Measurements from ENCODE around the gene ZBTB7A.

The ZBTB7A gene

DNA sequence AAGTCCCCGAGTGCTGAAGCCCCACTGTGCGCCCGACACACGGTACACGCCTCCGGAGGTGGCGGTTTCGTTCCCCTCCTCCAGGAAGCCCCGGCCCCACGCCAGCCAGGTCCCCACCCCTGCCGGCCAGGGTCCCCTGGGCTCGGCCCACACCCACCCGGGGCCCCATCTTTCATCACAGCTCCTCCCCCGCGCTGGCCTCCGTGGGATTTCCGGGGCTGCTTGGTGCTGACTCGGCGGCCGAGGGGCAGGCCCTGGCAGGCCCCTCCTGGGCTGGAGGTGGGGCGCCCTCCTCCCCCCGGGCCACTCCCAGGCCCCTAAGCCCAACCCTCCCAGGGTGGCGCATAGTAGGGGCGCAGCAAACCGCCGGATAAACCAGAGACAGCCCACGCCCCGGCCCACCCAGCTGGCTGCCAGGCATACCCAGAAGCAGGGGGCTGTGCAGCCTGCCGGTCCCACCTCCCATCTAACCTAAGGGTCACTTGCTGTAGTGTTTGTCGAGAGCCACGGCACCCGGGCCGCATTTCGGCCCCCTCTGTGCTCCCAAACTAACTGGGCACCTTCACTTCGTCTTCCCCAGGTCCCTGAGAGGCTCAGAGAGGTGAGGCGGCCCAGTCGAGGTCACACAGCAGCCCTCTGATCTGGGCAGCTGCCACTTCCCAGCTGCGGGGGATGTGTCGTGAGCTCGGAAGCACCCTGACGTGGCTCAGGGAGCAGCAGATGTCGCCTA, 6.6 kb downstream of the ZBTB7A start (continued):
- TF ChIP-seq, protein P1, sequence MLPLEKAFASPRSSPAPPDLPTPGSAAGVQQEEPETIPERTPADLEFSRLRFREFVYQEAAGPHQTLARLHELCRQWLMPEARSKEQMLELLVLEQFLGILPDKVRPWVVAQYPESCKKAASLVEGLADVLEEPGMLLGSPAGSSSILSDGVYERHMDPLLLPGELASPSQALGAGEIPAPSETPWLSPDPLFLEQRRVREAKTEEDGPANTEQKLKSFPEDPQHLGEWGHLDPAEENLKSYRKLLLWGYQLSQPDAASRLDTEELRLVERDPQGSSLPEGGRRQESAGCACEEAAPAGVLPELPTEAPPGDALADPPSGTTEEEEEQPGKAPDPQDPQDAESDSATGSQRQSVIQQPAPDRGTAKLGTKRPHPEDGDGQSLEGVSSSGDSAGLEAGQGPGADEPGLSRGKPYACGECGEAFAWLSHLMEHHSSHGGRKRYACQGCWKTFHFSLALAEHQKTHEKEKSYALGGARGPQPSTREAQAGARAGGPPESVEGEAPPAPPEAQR (tag by site-specific recombination; IDR thresholded peaks at IDR 0.05): no peak
- TF ChIP-seq ZNF391 (tag by site-specific recombination; IDR thresholded peaks at IDR 0.05; ENCODE audit: borderline replicate concordance, low read depth) (no peak), ZNF660 (tag by site-specific recombination; IDR thresholded peaks at IDR 0.05) (no peak), ZFP41 (tag by site-specific recombination; IDR thresholded peaks at IDR 0.05; ENCODE audit: borderline replicate concordance) (no peak), ZNF146 (tag by site-specific recombination; IDR thresholded peaks at IDR 0.05) (no peak), ZNF585B (tag by site-specific recombination; IDR thresholded peaks at IDR 0.05) (no peak), GFI1B (tag by site-specific recombination; IDR thresholded peaks at IDR 0.05) (no peak), ZNF560 (tag by site-specific recombination; IDR thresholded peaks at IDR 0.05; ENCODE audit: borderline replicate concordance) (no peak), ZNF555 (tag by site-specific recombination; conservative IDR thresholded peaks at IDR 0.05) (no peak), ZNF701 (tag by site-specific recombination; IDR thresholded peaks at IDR 0.05) (no peak), REPIN1 (tag by site-specific recombination; IDR thresholded peaks at IDR 0.05; ENCODE audit: low read depth) (no peak), GLIS2 (tag by site-specific recombination; IDR thresholded peaks at IDR 0.05) (no peak), KLF1 (tag by site-specific recombination; IDR thresholded peaks at IDR 0.05) (peak; percentile 76), KLF8 (tag by site-specific recombination; IDR thresholded peaks at IDR 0.05) (peak; percentile 36; the same call in 1 of the 2 replicates), ZXDB (tag by site-specific recombination; IDR thresholded peaks at IDR 0.05) (no peak), ZNF114 (tag by site-specific recombination; IDR thresholded peaks at IDR 0.05) (no peak), ZNF768 (tag by site-specific recombination; IDR thresholded peaks at IDR 0.05) (peak; percentile 89)
- TF ChIP-seq, protein P2, sequence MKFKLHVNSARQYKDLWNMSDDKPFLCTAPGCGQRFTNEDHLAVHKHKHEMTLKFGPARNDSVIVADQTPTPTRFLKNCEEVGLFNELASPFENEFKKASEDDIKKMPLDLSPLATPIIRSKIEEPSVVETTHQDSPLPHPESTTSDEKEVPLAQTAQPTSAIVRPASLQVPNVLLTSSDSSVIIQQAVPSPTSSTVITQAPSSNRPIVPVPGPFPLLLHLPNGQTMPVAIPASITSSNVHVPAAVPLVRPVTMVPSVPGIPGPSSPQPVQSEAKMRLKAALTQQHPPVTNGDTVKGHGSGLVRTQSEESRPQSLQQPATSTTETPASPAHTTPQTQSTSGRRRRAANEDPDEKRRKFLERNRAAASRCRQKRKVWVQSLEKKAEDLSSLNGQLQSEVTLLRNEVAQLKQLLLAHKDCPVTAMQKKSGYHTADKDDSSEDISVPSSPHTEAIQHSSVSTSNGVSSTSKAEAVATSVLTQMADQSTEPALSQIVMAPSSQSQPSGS (tag by site-specific recombination; IDR thresholded peaks at IDR 0.05; ENCODE audit: low read depth): no peak
- TF ChIP-seq, protein P3, sequence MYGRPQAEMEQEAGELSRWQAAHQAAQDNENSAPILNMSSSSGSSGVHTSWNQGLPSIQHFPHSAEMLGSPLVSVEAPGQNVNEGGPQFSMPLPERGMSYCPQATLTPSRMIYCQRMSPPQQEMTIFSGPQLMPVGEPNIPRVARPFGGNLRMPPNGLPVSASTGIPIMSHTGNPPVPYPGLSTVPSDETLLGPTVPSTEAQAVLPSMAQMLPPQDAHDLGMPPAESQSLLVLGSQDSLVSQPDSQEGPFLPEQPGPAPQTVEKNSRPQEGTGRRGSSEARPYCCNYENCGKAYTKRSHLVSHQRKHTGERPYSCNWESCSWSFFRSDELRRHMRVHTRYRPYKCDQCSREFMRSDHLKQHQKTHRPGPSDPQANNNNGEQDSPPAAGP (tag by site-specific recombination; IDR thresholded peaks at IDR 0.05): no peak
- TF ChIP-seq, protein P4, sequence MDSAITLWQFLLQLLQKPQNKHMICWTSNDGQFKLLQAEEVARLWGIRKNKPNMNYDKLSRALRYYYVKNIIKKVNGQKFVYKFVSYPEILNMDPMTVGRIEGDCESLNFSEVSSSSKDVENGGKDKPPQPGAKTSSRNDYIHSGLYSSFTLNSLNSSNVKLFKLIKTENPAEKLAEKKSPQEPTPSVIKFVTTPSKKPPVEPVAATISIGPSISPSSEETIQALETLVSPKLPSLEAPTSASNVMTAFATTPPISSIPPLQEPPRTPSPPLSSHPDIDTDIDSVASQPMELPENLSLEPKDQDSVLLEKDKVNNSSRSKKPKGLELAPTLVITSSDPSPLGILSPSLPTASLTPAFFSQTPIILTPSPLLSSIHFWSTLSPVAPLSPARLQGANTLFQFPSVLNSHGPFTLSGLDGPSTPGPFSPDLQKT (IDR thresholded peaks at IDR 0.05; ENCODE audit: borderline replicate concordance, low read depth, low read length): no peak
- TF ChIP-seq, protein P5, sequence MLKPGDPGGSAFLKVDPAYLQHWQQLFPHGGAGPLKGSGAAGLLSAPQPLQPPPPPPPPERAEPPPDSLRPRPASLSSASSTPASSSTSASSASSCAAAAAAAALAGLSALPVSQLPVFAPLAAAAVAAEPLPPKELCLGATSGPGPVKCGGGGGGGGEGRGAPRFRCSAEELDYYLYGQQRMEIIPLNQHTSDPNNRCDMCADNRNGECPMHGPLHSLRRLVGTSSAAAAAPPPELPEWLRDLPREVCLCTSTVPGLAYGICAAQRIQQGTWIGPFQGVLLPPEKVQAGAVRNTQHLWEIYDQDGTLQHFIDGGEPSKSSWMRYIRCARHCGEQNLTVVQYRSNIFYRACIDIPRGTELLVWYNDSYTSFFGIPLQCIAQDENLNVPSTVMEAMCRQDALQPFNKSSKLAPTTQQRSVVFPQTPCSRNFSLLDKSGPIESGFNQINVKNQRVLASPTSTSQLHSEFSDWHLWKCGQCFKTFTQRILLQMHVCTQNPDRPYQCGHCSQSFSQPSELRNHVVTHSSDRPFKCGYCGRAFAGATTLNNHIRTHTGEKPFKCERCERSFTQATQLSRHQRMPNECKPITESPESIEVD (tag by site-specific recombination; IDR thresholded peaks at IDR 0.05): no peak
- TF ChIP-seq, protein P6, sequence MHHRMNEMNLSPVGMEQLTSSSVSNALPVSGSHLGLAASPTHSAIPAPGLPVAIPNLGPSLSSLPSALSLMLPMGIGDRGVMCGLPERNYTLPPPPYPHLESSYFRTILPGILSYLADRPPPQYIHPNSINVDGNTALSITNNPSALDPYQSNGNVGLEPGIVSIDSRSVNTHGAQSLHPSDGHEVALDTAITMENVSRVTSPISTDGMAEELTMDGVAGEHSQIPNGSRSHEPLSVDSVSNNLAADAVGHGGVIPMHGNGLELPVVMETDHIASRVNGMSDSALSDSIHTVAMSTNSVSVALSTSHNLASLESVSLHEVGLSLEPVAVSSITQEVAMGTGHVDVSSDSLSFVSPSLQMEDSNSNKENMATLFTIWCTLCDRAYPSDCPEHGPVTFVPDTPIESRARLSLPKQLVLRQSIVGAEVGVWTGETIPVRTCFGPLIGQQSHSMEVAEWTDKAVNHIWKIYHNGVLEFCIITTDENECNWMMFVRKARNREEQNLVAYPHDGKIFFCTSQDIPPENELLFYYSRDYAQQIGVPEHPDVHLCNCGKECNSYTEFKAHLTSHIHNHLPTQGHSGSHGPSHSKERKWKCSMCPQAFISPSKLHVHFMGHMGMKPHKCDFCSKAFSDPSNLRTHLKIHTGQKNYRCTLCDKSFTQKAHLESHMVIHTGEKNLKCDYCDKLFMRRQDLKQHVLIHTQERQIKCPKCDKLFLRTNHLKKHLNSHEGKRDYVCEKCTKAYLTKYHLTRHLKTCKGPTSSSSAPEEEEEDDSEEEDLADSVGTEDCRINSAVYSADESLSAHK (tag by site-specific recombination; IDR thresholded peaks at IDR 0.05): no peak
- TF ChIP-seq, protein P7, sequence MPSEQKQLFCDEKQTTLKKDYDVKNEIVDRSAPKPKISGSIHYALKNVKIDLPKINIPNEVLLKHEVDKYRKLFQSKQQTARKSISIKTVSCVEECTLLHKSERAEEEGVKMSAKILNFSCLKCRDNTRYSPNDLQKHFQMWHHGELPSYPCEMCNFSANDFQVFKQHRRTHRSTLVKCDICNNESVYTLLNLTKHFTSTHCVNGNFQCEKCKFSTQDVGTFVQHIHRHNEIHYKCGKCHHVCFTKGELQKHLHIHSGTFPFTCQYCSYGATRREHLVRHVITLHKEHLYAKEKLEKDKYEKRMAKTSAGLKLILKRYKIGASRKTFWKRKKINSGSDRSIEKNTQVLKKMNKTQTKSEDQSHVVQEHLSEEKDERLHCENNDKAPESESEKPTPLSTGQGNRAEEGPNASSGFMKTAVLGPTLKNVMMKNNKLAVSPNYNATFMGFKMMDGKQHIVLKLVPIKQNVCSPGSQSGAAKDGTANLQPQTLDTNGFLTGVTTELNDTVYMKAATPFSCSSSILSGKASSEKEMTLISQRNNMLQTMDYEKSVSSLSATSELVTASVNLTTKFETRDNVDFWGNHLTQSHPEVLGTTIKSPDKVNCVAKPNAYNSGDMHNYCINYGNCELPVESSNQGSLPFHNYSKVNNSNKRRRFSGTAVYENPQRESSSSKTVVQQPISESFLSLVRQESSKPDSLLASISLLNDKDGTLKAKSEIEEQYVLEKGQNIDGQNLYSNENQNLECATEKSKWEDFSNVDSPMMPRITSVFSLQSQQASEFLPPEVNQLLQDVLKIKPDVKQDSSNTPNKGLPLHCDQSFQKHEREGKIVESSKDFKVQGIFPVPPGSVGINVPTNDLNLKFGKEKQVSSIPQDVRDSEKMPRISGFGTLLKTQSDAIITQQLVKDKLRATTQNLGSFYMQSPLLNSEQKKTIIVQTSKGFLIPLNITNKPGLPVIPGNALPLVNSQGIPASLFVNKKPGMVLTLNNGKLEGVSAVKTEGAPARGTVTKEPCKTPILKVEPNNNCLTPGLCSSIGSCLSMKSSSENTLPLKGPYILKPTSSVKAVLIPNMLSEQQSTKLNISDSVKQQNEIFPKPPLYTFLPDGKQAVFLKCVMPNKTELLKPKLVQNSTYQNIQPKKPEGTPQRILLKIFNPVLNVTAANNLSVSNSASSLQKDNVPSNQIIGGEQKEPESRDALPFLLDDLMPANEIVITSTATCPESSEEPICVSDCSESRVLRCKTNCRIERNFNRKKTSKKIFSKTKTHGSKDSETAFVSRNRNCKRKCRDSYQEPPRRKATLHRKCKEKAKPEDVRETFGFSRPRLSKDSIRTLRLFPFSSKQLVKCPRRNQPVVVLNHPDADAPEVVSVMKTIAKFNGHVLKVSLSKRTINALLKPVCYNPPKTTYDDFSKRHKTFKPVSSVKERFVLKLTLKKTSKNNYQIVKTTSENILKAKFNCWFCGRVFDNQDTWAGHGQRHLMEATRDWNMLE (tag by site-specific recombination; conservative IDR thresholded peaks at IDR 0.05; ENCODE audit: low read depth): no peak
- TF ChIP-seq, protein P8, sequence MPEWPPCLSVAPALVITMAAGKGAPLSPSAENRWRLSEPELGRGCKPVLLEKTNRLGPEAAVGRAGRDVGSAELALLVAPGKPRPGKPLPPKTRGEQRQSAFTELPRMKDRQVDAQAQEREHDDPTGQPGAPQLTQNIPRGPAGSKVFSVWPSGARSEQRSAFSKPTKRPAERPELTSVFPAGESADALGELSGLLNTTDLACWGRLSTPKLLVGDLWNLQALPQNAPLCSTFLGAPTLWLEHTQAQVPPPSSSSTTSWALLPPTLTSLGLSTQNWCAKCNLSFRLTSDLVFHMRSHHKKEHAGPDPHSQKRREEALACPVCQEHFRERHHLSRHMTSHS (tag by site-specific recombination; IDR thresholded peaks at IDR 0.05): no peak

Measured in HEK293 (cell line).